Endothelial cell of umbilical vein (primary cell): ENCODE measurements around the gene MAN2A1. TPM values are rescaled to one million over a fixed set of nuclear protein-coding genes. Genes with fewer than 3 reads are reported as not detected.
"Not testable (repeated sequence)": the region's sequence is repeated elsewhere in the genome, so short reads cannot be mapped to it uniquely, and the experiment has no call there.

Experiments used
- BruUV-seq: library from RNA; stranded (reverse); fragments of 400-500 nt; replicated peaks from 2 replicates; lab custom pipeline; 2021; lab: Mats Ljungman, UMichigan
- CTCF ChIA-PET: fragments of 300-600, 350-600 bp; sonication (Branson Sonifier 250); formaldehyde crosslinking; loops from one replicate; lab custom pipeline; 2021; ENCODE audit warnings: antibody characterized with exemption, inconsistent platforms; lab: Charles Lee
- POLR2A ChIA-PET: fragments of 300-600, 350-600 bp; sonication (Branson Sonifier 250); formaldehyde crosslinking; loops from one replicate; lab custom pipeline; 2021; ENCODE audit warnings: antibody characterized with exemption, inconsistent platforms; lab: Charles Lee
- DNase-seq: peaks from one replicate; pipeline ENCODE4 v3.0.0-alpha.2; 2011; ENCODE audit warnings: low read depth, low spot score
- FAIRE-seq: peaks from 2 replicates; lab custom pipeline; 2011; peaks lifted over from hg19 to GRCh38; lab: Jason Lieb, UNC
- H2AFZ ChIP-seq: 2 replicates; pipeline ENCODE4 v1.6.0; 2012; ENCODE audit warnings: low read depth, low read length, control low read depth, inconsistent platforms
- H3K27ac ChIP-seq: 2 replicates; pipeline ENCODE4 v1.5.1; 2011; ENCODE audit warnings: low read depth, mild to moderate bottlenecking, control low read depth, low read length, moderate library complexity; ENCODE audit not compliant: insufficient read depth
- H3K27me3 ChIP-seq, 2 experiments: 2 replicates each; pipeline versions ENCODE4 v1.6.0 to v1.6.1; 2011; ENCODE audit warnings: low read length in 2 of 2, mixed read lengths in 1 of 2; ENCODE audit not compliant: control insufficient read depth in 2 of 2, insufficient read depth in 2 of 2
- H3K36me3 ChIP-seq, 2 experiments: 2 replicates in 1 of 2; 3 replicates in 1 of 2; pipeline ENCODE4 v1.5.1; 2011; ENCODE audit warnings: low read length in 2 of 2, mild to moderate bottlenecking in 1 of 2, moderate library complexity in 1 of 2; ENCODE audit not compliant: control insufficient read depth in 2 of 2, insufficient read depth in 2 of 2; ENCODE audit errors: extremely low read depth in 1 of 2
- H3K4me1 ChIP-seq: 3 replicates; pipeline ENCODE4 v1.5.1; 2011; ENCODE audit warnings: mild to moderate bottlenecking, low read length; ENCODE audit not compliant: control insufficient read depth, insufficient read depth; ENCODE audit errors: extremely low read depth
- H3K4me2 ChIP-seq: 2 replicates; pipeline ENCODE4 v1.6.1; 2011; ENCODE audit warnings: low read length, control low read depth, mixed read lengths; ENCODE audit not compliant: insufficient read depth
- H3K4me3 ChIP-seq, 3 experiments: fragments of 200-600 bp in 1 of 3; sonication (generic), shearing (Covaris generic) in 1 of 3; replicated peaks in 1 of 3; 2 replicates each; pipeline ENCODE4 v1.5.1; 2011 to 2016; ENCODE audit warnings: control low read depth in 3 of 3, low read length in 3 of 3, mild to moderate bottlenecking in 2 of 3, inconsistent platforms in 1 of 3, low read depth in 1 of 3, moderate library complexity in 1 of 3; ENCODE audit not compliant: insufficient read depth in 1 of 3
- H3K79me2 ChIP-seq: 2 replicates; pipeline ENCODE4 v1.6.0; 2012; ENCODE audit warnings: low read length, inconsistent platforms; ENCODE audit not compliant: control insufficient read depth, insufficient read depth
- H3K9ac ChIP-seq: replicated peaks from 2 replicates; pipeline ENCODE3; 2011; ENCODE audit warnings: low read length, control low read depth; ENCODE audit not compliant: insufficient read depth; ENCODE audit errors: extremely low read depth
- H3K9me1 ChIP-seq: replicated peaks from 3 replicates; pipeline ENCODE4 v1.6.0; 2011; ENCODE audit warnings: mild to moderate bottlenecking, low read length; ENCODE audit not compliant: control insufficient read depth, insufficient read depth; ENCODE audit errors: extremely low read depth
- H3K9me3 ChIP-seq: replicated peaks from 2 replicates; pipeline ENCODE4 v1.5.1; 2012; ENCODE audit warnings: low read length, inconsistent platforms; ENCODE audit not compliant: control insufficient read depth, insufficient read depth
- H4K20me1 ChIP-seq: replicated peaks from 2 replicates; pipeline ENCODE3; 2011; ENCODE audit warnings: mild to moderate bottlenecking, low read length; ENCODE audit not compliant: control insufficient read depth, insufficient read depth; ENCODE audit errors: extremely low read depth
- MAX ChIP-seq: IDR thresholded peaks from 2 replicates; pipeline ENCODE4 v1.6.1; 2011; ENCODE audit not compliant: insufficient read depth, insufficient read length
- dilution Hi-C: fragments of 300-500 bp; cut with MboI; formaldehyde crosslinking; loops from one replicate; pipeline ENCODE4 v1.15.0; 2019; ENCODE audit warnings: low sequenced_read_pairs; ENCODE audit not compliant: extremely low pct_ligation_motif_present
- intact Hi-C: fragments of 100-400 bp; cut with micrococcal nuclease; formaldehyde crosslinking; loops from one replicate; pipeline ENCODE4 v1.10.0; 2022
- polyA plus RNA-seq, 4 experiments: library from polyadenylated mRNA; depleted of rRNA in 3 of 4; stranded (reverse) in 3 of 4; unstranded in 1 of 4; fragments of >200 nt; gene quantifications; 2 replicates each; pipeline versions ENCODE4 v1.2.1 to v1.2.3, GENCODE V29; 2011 to 2012; ENCODE audit warnings: missing spikeins in 1 of 4
- total RNA-seq: library from RNA; stranded (reverse); gene quantifications from 2 replicates; pipeline ENCODE4 v1.2.3, GENCODE V29; 2021

Gene MAN2A1
- total and polyA plus RNA-seq, 2 donors (not counting 3 experiments of a cell fraction or from before 2014, with no cell fraction given), result 20.8 to 54.8 TPM

GRCh38 chr5:109888989-109889388, 199.3 kb downstream of the MAN2A1 start:
- Histone ChIP-seq H3K9ac (no peak overlapping the region), H3K9me1 (no peaks in the 10 kb centered on the region), H3K4me3 (no peak overlapping the region), H3K36me3 (no peaks in the 10 kb centered on the region), H3K27ac (no peak overlapping the region), H3K9me3 (no peaks in the 10 kb centered on the region), H3K79me2 (no peaks in the 10 kb centered on the region), H3K4me2 (no peak overlapping the region), H3K4me1 (no peaks in the 10 kb centered on the region), H3K27me3 (no peaks in the 10 kb centered on the region), H4K20me1 (no peaks in the 10 kb centered on the region), H2AFZ (no peak overlapping the region)
- DNase-seq (no peak), FAIRE-seq (no peak)
- intact Hi-C loops, result no loop called here
- BruUV-seq, result no TSS peak
- POLR2A ChIA-PET, result no interaction called here
- no peak for TF ChIP-seq MAX
- dilution Hi-C loops, result no loop called here
- CTCF ChIA-PET, result no interaction called here

GRCh38 chr5:109893271-109893670, 203.5 kb downstream of the MAN2A1 start:
- H3K4me1 ChIP-seq, H4K20me1 ChIP-seq, dilution Hi-C loops, H3K27me3 ChIP-seq, H3K9me1 ChIP-seq, H2AFZ ChIP-seq, H3K36me3 ChIP-seq, H3K9ac ChIP-seq, POLR2A ChIA-PET, intact Hi-C loops, FAIRE-seq, H3K4me2 ChIP-seq, H3K27ac ChIP-seq, H3K4me3 ChIP-seq, H3K9me3 ChIP-seq, BruUV-seq, H3K79me2 ChIP-seq, DNase-seq: not testable (repeated sequence)
- CTCF ChIA-PET, result interaction anchor here (1.6 kb wide), 1 partner anchor 12 kb away, joined by 3 read pairs; no protein-coding TSS in a partner anchor
